Hair follicle dermal papilla cell (primary cell): ENCODE results near the gene TMEM223. TPM values are rescaled to one million over a fixed set of nuclear protein-coding genes. Genes with fewer than 3 reads are reported as not detected.

Source experiments
- small RNA-seq: library from RNA; depleted of rRNA; stranded (forward); fragments of <200 nt; gene quantifications from one replicate; pipeline ENCODE3, GENCODE V24; 2012
- total RNA-seq: library from RNA; depleted of rRNA; stranded (reverse); fragments of >200 nt; gene quantifications from 2 replicates; pipeline ENCODE4 v1.2.3, GENCODE V29; 2012

TMEM223 gene
- 12.3 and 13.1 TPM in 2 replicates for total RNA-seq

GRCh38 chr11:62791501-62792201 is at the start of gene TMEM223:
Gene TMEM223 (minus strand): TSS chr11:62792006. CDS start chr11:62791994, 12 bp downstream.

GRCh38 chr11:62839050-62839945 is 47.5 kb upstream of the TMEM223 start, which contains the start of gene WDR74:
Gene WDR74 (minus strand): TSS chr11:62839590. CDS start chr11:62839570, 20 bp downstream.

GRCh38 chr11:62832336-62833234 is 40.8 kb upstream of the TMEM223 start, which contains the start of gene TEX54:
Gene TEX54 (minus strand): TSS chr11:62832841.

GRCh38 chr11:62831520-62832335 is 39.9 kb upstream of the TMEM223 start, which contains the start of gene STX5:
Gene STX5 (minus strand): TSS chr11:62832051. CDS start chr11:62831243, 808 bp downstream.

GRCh38 chr11:62805076-62805892 is 13.5 kb upstream of the TMEM223 start, which contains the start of gene NXF1:
Gene NXF1 (minus strand): TSS chr11:62805440. CDS start chr11:62805356, 84 bp downstream.

GRCh38 chr11:62787005-62787759 is 4.6 kb downstream of the TMEM223 start, which contains the start of gene TMEM179B:
Gene TMEM179B (plus strand): TSS chr11:62787402. CDS start chr11:62787432, 30 bp downstream.

GRCh38 chr11:62771144-62772021 is 20.4 kb downstream of the TMEM223 start, which contains the start of gene TAF6L:
Gene TAF6L (plus strand): TSS chr11:62771396. CDS start chr11:62775784, 4,388 bp downstream.

GRCh38 chr11:62753736-62754603 is 37.8 kb downstream of the TMEM223 start, which contains the start of gene ZBTB3:
Gene ZBTB3 (minus strand): TSS chr11:62754160. CDS start chr11:62753664, 496 bp downstream.

Small RNA genes lying within 50 kb of the gene (small RNA-seq; reads per million reads assigned to genes)
- gene MIR6514: 1.9 reads per million, percentile 43 among the genes with 10 or more reads in this experiment
- not detected for gene RNU6-118P

Other genes starting within 250 kb of the TMEM223 start
- gene AHNAK, start 245.2 kb downstream of the TMEM223 start, total RNA-seq: 953 and 967 TPM in 2 replicates
- gene EEF1G, start 218.1 kb downstream of the TMEM223 start, total RNA-seq: 1,028 and 1,088 TPM in 2 replicates
- gene TUT1, start 200.5 kb downstream of the TMEM223 start, total RNA-seq: 6.3 and 7.2 TPM in 2 replicates
- 138 and 161 TPM in 2 replicates for gene MTA2, start 190.1 kb downstream of the TMEM223 start, total RNA-seq
- 35.9 and 38.5 TPM in 2 replicates for gene EML3, start 179.2 kb downstream of the TMEM223 start, total RNA-seq
- gene ROM1, start 178.7 kb downstream of the TMEM223 start, total RNA-seq: 3.7 and 5.5 TPM in 2 replicates
- 24.0 and 24.2 TPM in 2 replicates for gene B3GAT3, start 170.0 kb downstream of the TMEM223 start, total RNA-seq
- gene GANAB, start 145.4 kb downstream of the TMEM223 start, total RNA-seq: 248 and 270 TPM in 2 replicates
- gene INTS5, start 138.7 kb downstream of the TMEM223 start, total RNA-seq: 25.5 and 29.4 TPM in 2 replicates
- 14.9 and 20.3 TPM in 2 replicates for gene C11orf98, start 126.8 kb downstream of the TMEM223 start, total RNA-seq
- gene CSKMT, start 126.7 kb downstream of the TMEM223 start, total RNA-seq: 3.2 and 7.3 TPM in 2 replicates
- 4.4 and 5.6 TPM in 2 replicates for gene UQCC3, start 120.3 kb downstream of the TMEM223 start, total RNA-seq
- 4.0 and 4.5 TPM in 2 replicates for gene LBHD1, start 119.7 kb downstream of the TMEM223 start, total RNA-seq
- gene UBXN1, start 112.9 kb downstream of the TMEM223 start, total RNA-seq: 70.9 and 82.1 TPM in 2 replicates
- 63.6 and 104 TPM in 2 replicates for gene LRRN4CL, start 102.5 kb downstream of the TMEM223 start, total RNA-seq
- gene BSCL2, start 84.6 kb downstream of the TMEM223 start, total RNA-seq: 47.2 and 64.5 TPM in 2 replicates
- gene GNG3, start 84.3 kb downstream of the TMEM223 start, total RNA-seq: not detected in 2 replicates
- gene HNRNPUL2, start 64.5 kb downstream of the TMEM223 start, total RNA-seq: 7.5 and 10.9 TPM in 2 replicates
- 27.9 and 36.0 TPM in 2 replicates for gene TTC9C, start 63.5 kb downstream of the TMEM223 start, total RNA-seq
- 19.3 and 21.4 TPM in 2 replicates for gene ZBTB3, start 37.8 kb downstream of the TMEM223 start, total RNA-seq
- 34.9 and 47.2 TPM in 2 replicates for gene POLR2G, start 30.4 kb downstream of the TMEM223 start, total RNA-seq
- 13.5 and 19.5 TPM in 2 replicates for gene TAF6L, start 20.6 kb downstream of the TMEM223 start, total RNA-seq
- 38.0 and 38.1 TPM in 2 replicates for gene TMEM179B, start 4.6 kb downstream of the TMEM223 start, total RNA-seq
- gene NXF1, start 13.4 kb upstream of the TMEM223 start, total RNA-seq: 30.5 and 38.9 TPM in 2 replicates
- 48.3 and 56.5 TPM in 2 replicates for gene STX5, start 40.0 kb upstream of the TMEM223 start, total RNA-seq
- not detected in 2 replicates for gene TEX54, start 40.8 kb upstream of the TMEM223 start, total RNA-seq
- 28.9 and 29.1 TPM in 2 replicates for gene WDR74, start 47.6 kb upstream of the TMEM223 start, total RNA-seq
- gene SLC3A2, start 88.9 kb upstream of the TMEM223 start, total RNA-seq: 169 and 184 TPM in 2 replicates
- gene CHRM1, start 129.4 kb upstream of the TMEM223 start, total RNA-seq: not detected in 2 replicates
- not detected in 2 replicates for gene SLC22A6, start 193.0 kb upstream of the TMEM223 start, total RNA-seq
- not detected in 2 replicates for gene SLC22A8, start 223.8 kb upstream of the TMEM223 start, total RNA-seq